Vagina (tissue), 2 donors: Measurements from ENCODE around the gene SPTBN1.

Experiments
- POLR2A ChIP-seq, 2 donors: fragments of 450-650 bp; IDR thresholded peaks; one replicate each; pipeline ENCODE4 v1.6.1; 2017; ENCODE audit warnings: antibody characterized with exemption in 2 of 2, mild to moderate bottlenecking in 2 of 2, moderate library complexity in 2 of 2
- POLR2AphosphoS5 ChIP-seq, 2 donors: sonication (generic); formaldehyde crosslinking; IDR thresholded peaks; one replicate each; pipeline ENCODE4 v1.9.0; 2017; ENCODE audit warnings: antibody characterized with exemption in 2 of 2, mild to moderate bottlenecking in 2 of 2, low read depth in 1 of 2; ENCODE audit not compliant: insufficient read depth in 1 of 2
- TF ChIP-seq, protein P1 (sequence below), 3 experiments: fragments of 450-650 bp in 2 of 3; fragments of 200-600 bp in 1 of 3; sonication (generic) in 1 of 3; IDR thresholded peaks; one replicate each; pipeline ENCODE4 v1.5.1; 2017 to 2019; ENCODE audit warnings: antibody characterized with exemption in 3 of 3, mild to moderate bottlenecking in 2 of 3, moderate library complexity in 2 of 3

DNA sequence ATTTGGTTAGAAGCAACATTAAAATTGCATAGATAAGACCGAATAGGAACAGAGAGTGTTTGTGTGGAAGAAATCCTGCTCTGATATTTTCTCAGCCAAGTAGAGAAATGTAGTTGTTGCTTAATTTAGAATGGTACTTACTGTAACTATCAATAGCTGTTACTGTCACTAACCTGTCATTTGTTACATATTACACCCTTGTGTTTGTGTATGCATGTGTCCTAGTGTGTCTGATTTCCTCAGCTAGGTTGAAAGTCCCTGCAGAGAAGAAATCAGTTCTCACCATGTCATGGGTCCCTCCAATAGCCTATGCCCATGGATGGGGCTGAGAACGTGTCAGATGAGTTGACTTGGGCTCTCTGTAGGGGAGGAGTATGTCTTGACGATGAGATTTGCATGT is 94.4 kb downstream of the SPTBN1 start:
- TF ChIP-seq, protein P1, sequence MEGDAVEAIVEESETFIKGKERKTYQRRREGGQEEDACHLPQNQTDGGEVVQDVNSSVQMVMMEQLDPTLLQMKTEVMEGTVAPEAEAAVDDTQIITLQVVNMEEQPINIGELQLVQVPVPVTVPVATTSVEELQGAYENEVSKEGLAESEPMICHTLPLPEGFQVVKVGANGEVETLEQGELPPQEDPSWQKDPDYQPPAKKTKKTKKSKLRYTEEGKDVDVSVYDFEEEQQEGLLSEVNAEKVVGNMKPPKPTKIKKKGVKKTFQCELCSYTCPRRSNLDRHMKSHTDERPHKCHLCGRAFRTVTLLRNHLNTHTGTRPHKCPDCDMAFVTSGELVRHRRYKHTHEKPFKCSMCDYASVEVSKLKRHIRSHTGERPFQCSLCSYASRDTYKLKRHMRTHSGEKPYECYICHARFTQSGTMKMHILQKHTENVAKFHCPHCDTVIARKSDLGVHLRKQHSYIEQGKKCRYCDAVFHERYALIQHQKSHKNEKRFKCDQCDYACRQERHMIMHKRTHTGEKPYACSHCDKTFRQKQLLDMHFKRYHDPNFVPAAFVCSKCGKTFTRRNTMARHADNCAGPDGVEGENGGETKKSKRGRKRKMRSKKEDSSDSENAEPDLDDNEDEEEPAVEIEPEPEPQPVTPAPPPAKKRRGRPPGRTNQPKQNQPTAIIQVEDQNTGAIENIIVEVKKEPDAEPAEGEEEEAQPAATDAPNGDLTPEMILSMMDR (IDR thresholded peaks at IDR 0.05): no peak
- TF ChIP-seq POLR2A (IDR thresholded peaks at IDR 0.05): no peak
- no peak for TF ChIP-seq POLR2AphosphoS5 (IDR thresholded peaks at IDR 0.05; ENCODE audit: insufficient read depth in 1 of 2, low read depth in 1 of 2)
